Right atrium auricular region (tissue), 2 donors: ENCODE results near the gene CCDC13. TPM values are rescaled to one million over a fixed set of nuclear protein-coding genes. Genes with fewer than 3 reads are reported as not detected.

Experiments used
- DNase-seq: peaks from one replicate; pipeline ENCODE4 v3.0.0-alpha.2; 2019; ENCODE audit warnings: low spot score
- H3K27ac ChIP-seq, 2 donors: fragments of 200-600 bp; sonication (generic); 1 replicate in 1 of 2; 2 replicates in 1 of 2; pipeline ENCODE4 v1.5.1; 2016 to 2019
- H3K27me3 ChIP-seq, 2 donors: fragments of 200-600 bp; sonication (generic); one replicate each; pipeline versions ENCODE4 v1.5.1 to v1.6.0; 2017 to 2019
- H3K36me3 ChIP-seq: fragments of 200-600 bp; sonication (generic); one replicate; pipeline ENCODE4 v1.5.1; 2016
- H3K4me1 ChIP-seq, 2 donors: fragments of 200-600 bp; sonication (generic); one replicate each; pipeline versions ENCODE4 v1.5.1 to v1.6.0; 2017 to 2019
- H3K4me3 ChIP-seq, 2 donors: fragments of 200-600 bp; sonication (generic); 1 replicate in 1 of 2; 2 replicates in 1 of 2; pipeline ENCODE4 v1.5.1; 2017 to 2019; ENCODE audit warnings: mild to moderate bottlenecking in 1 of 2, moderate library complexity in 1 of 2
- H3K9me3 ChIP-seq, 2 donors: fragments of 200-600 bp; sonication (generic); one replicate each; pipeline ENCODE4 v1.5.1; 2019
- total RNA-seq, 2 donors: library from RNA; depleted of rRNA; stranded (reverse); fragments of >200 nt; gene quantifications; one replicate each; pipeline ENCODE4 v1.1.0, GENCODE V29; 2016
- TF ChIP-seq, protein P1 (sequence below), 2 donors: fragments of 200-600 bp; sonication (generic); IDR thresholded peaks; one replicate each; pipeline ENCODE4 v1.5.1; 2019; ENCODE audit warnings: antibody characterized with exemption in 2 of 2

The CCDC13 gene
- total RNA-seq, 2 donors from 2014 or later = 0.35 TPM; not detected in 1

DNA sequence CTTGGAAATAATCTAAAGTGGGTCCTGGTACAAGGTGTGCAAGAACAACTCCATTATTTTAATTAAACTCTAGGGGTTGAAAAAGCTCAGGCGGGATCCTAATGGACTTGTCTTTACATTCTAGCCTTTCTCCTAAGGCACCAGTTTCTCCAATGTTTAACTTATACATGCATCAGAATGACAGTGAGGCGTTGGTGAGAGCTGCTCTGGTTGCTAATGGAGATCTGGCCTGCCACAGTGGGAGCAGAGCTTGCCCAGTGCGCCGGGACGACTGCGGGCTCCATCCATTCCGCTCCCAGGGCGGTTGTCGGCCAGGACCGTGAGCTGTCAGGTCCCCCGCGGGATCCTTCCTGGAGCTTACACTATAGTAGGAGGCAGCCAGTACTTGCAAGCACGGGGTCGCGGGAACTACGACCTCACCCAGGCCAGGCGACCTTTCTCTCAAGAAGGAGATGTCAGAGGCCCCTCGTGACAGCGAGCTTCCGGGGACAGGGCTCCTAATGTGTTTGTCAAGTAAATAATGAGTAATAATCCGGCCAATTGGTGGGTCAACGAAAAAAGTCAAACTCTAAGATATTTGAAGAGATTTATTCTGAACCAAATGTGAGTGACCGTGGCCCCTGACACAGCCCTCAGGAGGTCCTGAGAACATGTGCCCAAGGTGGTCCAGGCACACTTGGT lies 32.2 kb upstream of the CCDC13 start:
- H3K36me3 ChIP-seq = no peaks in the 10 kb centered on the region
- H3K27ac ChIP-seq = peak overlapping the region; percentile 95 to 98
- TF ChIP-seq, protein P1, sequence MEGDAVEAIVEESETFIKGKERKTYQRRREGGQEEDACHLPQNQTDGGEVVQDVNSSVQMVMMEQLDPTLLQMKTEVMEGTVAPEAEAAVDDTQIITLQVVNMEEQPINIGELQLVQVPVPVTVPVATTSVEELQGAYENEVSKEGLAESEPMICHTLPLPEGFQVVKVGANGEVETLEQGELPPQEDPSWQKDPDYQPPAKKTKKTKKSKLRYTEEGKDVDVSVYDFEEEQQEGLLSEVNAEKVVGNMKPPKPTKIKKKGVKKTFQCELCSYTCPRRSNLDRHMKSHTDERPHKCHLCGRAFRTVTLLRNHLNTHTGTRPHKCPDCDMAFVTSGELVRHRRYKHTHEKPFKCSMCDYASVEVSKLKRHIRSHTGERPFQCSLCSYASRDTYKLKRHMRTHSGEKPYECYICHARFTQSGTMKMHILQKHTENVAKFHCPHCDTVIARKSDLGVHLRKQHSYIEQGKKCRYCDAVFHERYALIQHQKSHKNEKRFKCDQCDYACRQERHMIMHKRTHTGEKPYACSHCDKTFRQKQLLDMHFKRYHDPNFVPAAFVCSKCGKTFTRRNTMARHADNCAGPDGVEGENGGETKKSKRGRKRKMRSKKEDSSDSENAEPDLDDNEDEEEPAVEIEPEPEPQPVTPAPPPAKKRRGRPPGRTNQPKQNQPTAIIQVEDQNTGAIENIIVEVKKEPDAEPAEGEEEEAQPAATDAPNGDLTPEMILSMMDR (IDR thresholded peaks at IDR 0.05) = no peak
- no peaks in the 10 kb centered on the region for H3K27me3 ChIP-seq
- H3K4me3 ChIP-seq = peak overlapping the region; percentile 74 to 79
- H3K9me3 ChIP-seq = no peaks in the 10 kb centered on the region
- DNase-seq = peak; percentile 69
- H3K4me1 ChIP-seq = peaks cover 0 to 42% of the 10 kb centered on the region in 2 donors

DNA sequence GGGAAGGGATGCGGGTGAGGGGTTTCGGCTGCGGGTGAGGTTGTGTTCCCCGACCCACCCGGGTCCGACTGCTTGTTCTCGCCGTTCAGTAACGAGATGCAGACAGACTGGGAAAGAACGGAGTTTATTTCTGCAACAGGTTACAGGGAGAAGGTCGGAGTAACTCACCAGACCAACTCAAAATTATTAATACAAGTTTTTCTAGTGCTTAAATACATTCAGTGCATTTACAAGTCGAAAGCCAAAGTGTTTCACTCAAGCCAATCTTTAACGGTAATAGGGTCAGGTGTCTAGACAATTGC lies 31.7 kb upstream of the CCDC13 start:
- H3K27me3 ChIP-seq = no peaks in the 10 kb centered on the region
- no peaks in the 10 kb centered on the region for H3K36me3 ChIP-seq
- no peaks in the 10 kb centered on the region for H3K9me3 ChIP-seq
- peak overlapping the region; percentile 95 to 98 for H3K27ac ChIP-seq
- peak overlapping the region; percentile 74 to 79 for H3K4me3 ChIP-seq
- H3K4me1 ChIP-seq = peaks cover 0 to 46% of the 10 kb centered on the region in 2 donors
- no peak for DNase-seq
- TF ChIP-seq, protein P1 (IDR thresholded peaks at IDR 0.05) = no peak

DNA sequence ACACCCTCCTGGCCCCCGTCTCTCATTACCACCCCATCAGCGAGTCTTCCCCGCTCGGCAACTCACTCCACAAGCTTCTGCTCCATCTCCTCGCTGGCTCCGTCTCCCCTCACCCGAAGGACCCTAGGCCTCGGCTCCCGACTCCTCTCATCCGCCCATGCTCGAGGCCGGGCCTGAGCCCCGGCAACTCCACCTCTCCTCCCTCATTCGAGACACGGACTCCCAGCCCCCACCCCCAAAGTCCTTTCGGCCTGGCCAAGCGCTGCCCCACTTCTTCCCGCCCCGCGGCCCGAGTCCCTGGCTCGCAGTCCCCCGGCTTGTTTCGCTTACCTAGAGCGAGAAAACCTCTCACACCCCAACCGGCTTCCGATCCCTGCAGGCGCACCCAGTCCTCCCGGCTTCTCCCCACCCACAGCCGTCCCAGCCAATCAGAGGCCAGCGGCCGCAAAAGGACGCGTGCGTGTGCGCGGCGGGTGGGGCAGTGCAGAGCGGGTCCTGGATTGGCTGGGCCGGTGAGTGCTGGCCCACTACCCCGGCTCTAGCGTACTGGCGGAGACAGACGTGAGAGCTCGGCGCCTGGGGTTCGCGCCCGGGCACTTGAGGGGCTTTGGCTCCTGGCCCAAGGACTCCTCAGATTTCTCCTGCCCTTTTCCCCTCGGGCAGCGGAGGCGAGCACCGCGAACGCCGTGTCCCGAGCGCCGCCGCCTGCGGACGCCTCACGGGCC lies 31.2 kb upstream of the CCDC13 start, which contains the start of gene HIGD1A:
TSS of gene HIGD1A (minus strand) at position 385 of the 725 bp plus-strand sequence. CDS start 10,237 bp downstream, outside the sequence.
- Histone ChIP-seq H3K4me1 (peaks cover 0 to 52% of the 10 kb centered on the region in 2 donors), H3K36me3 (no peaks in the 10 kb centered on the region), H3K27ac (peak within 1 kb of the TSS; percentile 95 to 98), H3K4me3 (peak within 1 kb of the TSS; percentile 74 to 79), H3K9me3 (no peaks in the 10 kb centered on the region), H3K27me3 (no peaks in the 10 kb centered on the region)
- TF ChIP-seq, protein P1 (IDR thresholded peaks at IDR 0.05) = no peak
- DNase-seq = peak; percentile 96

DNA sequence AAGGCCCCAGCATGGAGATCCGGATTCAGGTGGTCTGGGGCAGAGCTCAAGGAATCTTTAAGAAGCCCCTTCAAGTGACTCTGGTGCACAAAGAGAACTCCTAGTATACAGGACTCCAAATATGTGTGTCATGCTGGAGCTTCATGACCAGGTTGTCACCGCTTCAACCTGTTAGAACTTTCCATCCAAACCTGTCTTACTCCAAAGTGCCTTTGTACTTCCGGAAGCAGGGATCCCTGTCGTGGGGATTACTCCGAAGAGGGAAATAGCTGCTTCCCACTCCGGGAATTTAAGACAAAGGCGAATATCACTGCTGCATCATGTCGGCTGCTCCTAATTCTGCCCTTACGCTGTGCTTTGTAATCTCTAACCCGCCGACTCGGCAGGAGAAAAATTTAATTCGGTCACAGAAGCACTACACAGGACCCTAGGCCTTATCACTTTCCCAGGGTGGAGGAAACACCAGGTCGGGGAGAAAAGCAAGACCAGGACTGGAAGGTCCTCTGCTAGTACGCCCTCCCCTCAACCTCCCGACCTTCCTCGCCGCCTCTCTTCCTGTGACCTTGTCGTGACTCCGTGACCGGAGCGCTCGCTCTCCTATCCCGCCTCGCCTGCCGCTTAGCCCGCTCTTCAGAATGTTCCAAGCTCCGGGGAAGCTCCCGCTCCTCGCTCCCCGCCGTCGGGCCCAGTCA lies 30.5 kb upstream of the CCDC13 start:
- H3K27ac ChIP-seq = peak overlapping the region; percentile 95 to 98
- H3K4me3 ChIP-seq = peak overlapping the region; percentile 74 to 79
- no peaks in the 10 kb centered on the region for H3K9me3 ChIP-seq
- H3K4me1 ChIP-seq = peaks cover 0 to 52% of the 10 kb centered on the region in 2 donors
- no peaks in the 10 kb centered on the region for H3K27me3 ChIP-seq
- no peaks in the 10 kb centered on the region for H3K36me3 ChIP-seq
- peak; percentile 63 for DNase-seq
- TF ChIP-seq, protein P1 (IDR thresholded peaks at IDR 0.05) = no peak

DNA sequence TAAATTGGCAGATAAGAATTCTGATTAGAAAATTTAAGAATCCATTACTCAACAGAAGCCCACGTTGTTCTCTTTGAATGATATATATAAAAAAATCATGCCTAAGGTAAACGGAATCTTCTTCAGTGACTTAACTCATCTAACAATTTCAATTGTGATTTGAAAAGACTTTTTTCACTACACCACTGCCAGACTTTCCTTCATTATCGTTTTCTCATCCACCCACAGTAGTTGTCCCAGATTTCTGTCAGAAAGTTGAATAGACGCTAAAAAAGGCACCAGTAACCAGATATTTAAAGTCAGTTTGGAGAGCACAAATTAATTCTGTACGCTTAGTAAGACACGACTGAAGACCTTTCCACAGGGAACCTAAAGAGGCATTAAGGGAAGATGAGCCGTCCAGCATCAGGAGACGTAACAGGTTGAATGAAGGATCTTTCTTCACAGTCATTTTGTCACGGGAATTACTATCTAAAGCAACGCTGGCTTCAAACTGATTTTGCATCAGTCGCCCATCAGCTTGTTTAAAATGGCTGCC lies 29.9 kb upstream of the CCDC13 start:
- Histone ChIP-seq H3K36me3 (no peaks in the 10 kb centered on the region), H3K4me3 (peak overlapping the region; percentile 74 to 79), H3K9me3 (no peaks in the 10 kb centered on the region), H3K27ac (peak overlapping the region; percentile 95 to 98), H3K27me3 (no peaks in the 10 kb centered on the region), H3K4me1 (peaks cover 0 to 52% of the 10 kb centered on the region in 2 donors)
- TF ChIP-seq, protein P1 (IDR thresholded peaks at IDR 0.05) = no peak
- DNase-seq = no peak
